RWPE2 (cell line): ENCODE results near the gene SLC19A1.

Experiments used
- ATAC-seq: fragments of 200-7000 bp; cut with Tn5 transposase; 3 replicates; pipeline ENCODE4 v1.9.1; 2021; ENCODE audit warnings: low read depth
- DNase-seq: peaks from one replicate; pipeline ENCODE4 v3.0.0-alpha.2; 2020; ENCODE audit warnings: low spot score
- H3K27ac ChIP-seq: fragments of 450-650 bp; 2 replicates; pipeline ENCODE4 v1.5.1; 2017; ENCODE audit warnings: mild to moderate bottlenecking; ENCODE audit not compliant: poor library complexity, severe bottlenecking
- H3K27me3 ChIP-seq: fragments of 250-450 bp; sonication (Bioruptor Pico); 2 replicates; pipeline ENCODE4 v1.5.1; 2021; ENCODE audit warnings: mild to moderate bottlenecking, moderate library complexity; ENCODE audit not compliant: insufficient read depth, poor library complexity, severe bottlenecking
- H3K36me3 ChIP-seq: fragments of 250-450 bp; sonication (Bioruptor Pico); 2 replicates; pipeline ENCODE4 v1.5.1; 2020; ENCODE audit warnings: low read depth, mild to moderate bottlenecking, moderate library complexity
- H3K4me1 ChIP-seq: fragments of 250-450 bp; sonication (Bioruptor Pico); 2 replicates; pipeline ENCODE4 v1.5.1; 2021; ENCODE audit warnings: mild to moderate bottlenecking, moderate library complexity; ENCODE audit not compliant: insufficient read depth, poor library complexity, severe bottlenecking
- H3K4me3 ChIP-seq: fragments of 250-450 bp; sonication (Bioruptor Pico); 2 replicates; pipeline ENCODE4 v1.5.1; 2021; ENCODE audit warnings: mild to moderate bottlenecking, moderate library complexity; ENCODE audit not compliant: severe bottlenecking
- H3K9me3 ChIP-seq: fragments of 250-450 bp; sonication (Bioruptor Pico); 2 replicates; pipeline ENCODE4 v1.5.1; 2021; ENCODE audit warnings: mild to moderate bottlenecking, moderate library complexity; ENCODE audit not compliant: severe bottlenecking
- CTCF ChIP-seq: fragments of 450-650 bp; IDR thresholded peaks from one replicate; pipeline ENCODE4 v1.5.1; 2017; ENCODE audit warnings: mild to moderate bottlenecking, moderate library complexity; ENCODE audit not compliant: poor library complexity, severe bottlenecking

Gene SLC19A1

GRCh38 chr21:45552696-45553391 is 10.6 kb upstream of the SLC19A1 start:
- no peak for TF ChIP-seq CTCF
- H3K27ac ChIP-seq = no peak overlapping the region
- DNase-seq (no peak), ATAC-seq (no peak)
- H3K4me1 ChIP-seq = peaks cover 8% of the 10 kb centered on the region
- no peak overlapping the region for H3K4me3 ChIP-seq
- no peaks in the 10 kb centered on the region for H3K9me3 ChIP-seq
- H3K36me3 ChIP-seq = no peaks in the 10 kb centered on the region
- no peaks in the 10 kb centered on the region for H3K27me3 ChIP-seq

- DNase-seq = no peak
- no peak for ATAC-seq
- no peak overlapping the region for H3K4me3 ChIP-seq
- H3K4me1 ChIP-seq = peaks cover 8% of the 10 kb centered on the region
- H3K27me3 ChIP-seq = no peaks in the 10 kb centered on the region
- H3K27ac ChIP-seq = no peak overlapping the region
- TF ChIP-seq CTCF = no peak
- H3K9me3 ChIP-seq = no peaks in the 10 kb centered on the region
- H3K36me3 ChIP-seq = no peaks in the 10 kb centered on the region
These were observed 9.8 kb upstream of the SLC19A1 start for GRCh38 chr21:45551783-45552695.

- no peaks in the 10 kb centered on the region for H3K27me3 ChIP-seq
- DNase-seq (no peak), ATAC-seq (peak; percentile 48; the same call in 1 of the 3 replicates)
- no peaks in the 10 kb centered on the region for H3K36me3 ChIP-seq
- no peak overlapping the region for H3K4me3 ChIP-seq
- no peak for TF ChIP-seq CTCF
- no peak overlapping the region for H3K27ac ChIP-seq
- H3K4me1 ChIP-seq = peaks cover 8% of the 10 kb centered on the region
- no peaks in the 10 kb centered on the region for H3K9me3 ChIP-seq
These were observed 9.1 kb upstream of the SLC19A1 start for GRCh38 chr21:45551316-45551715.

GRCh38 chr21:45550522-45551210 is 8.4 kb upstream of the SLC19A1 start:
- Histone ChIP-seq H3K36me3 (no peaks in the 10 kb centered on the region), H3K4me3 (no peak overlapping the region), H3K27ac (no peak overlapping the region), H3K9me3 (no peaks in the 10 kb centered on the region), H3K27me3 (no peaks in the 10 kb centered on the region), H3K4me1 (peaks cover 8% of the 10 kb centered on the region)
- TF ChIP-seq CTCF = no peak
- DNase-seq (no peak), ATAC-seq (no peak)
